SJCRH30 (cell line): ENCODE measurements around the gene TSPYL6. TPM values are rescaled to one million over a fixed set of nuclear protein-coding genes. Genes with fewer than 3 reads are reported as not detected.
"Not testable (repeated sequence)": the region's sequence is repeated elsewhere in the genome, so short reads cannot be mapped to it uniquely, and the experiment has no call there.

Experiments
- DNase-seq, 2 experiments: peaks; one replicate each; pipeline ENCODE4 v3.0.0-alpha.2; 2015 to 2020
- H3K27ac ChIP-seq: fragments of 250-450 bp; sonication (Bioruptor Pico); 2 replicates; pipeline ENCODE4 v1.5.1; 2020; ENCODE audit warnings: mild to moderate bottlenecking, moderate library complexity
- H3K27me3 ChIP-seq: fragments of 250-450 bp; sonication (Bioruptor Pico); 2 replicates; pipeline ENCODE4 v1.5.1; 2020; ENCODE audit warnings: mild to moderate bottlenecking, moderate library complexity
- H3K36me3 ChIP-seq: fragments of 250-450 bp; sonication (Bioruptor Pico); 2 replicates; pipeline ENCODE4 v1.5.1; 2020; ENCODE audit warnings: mild to moderate bottlenecking, moderate library complexity
- H3K4me1 ChIP-seq: fragments of 250-450 bp; sonication (Bioruptor Pico); 2 replicates; pipeline ENCODE4 v1.5.1; 2020; ENCODE audit warnings: mild to moderate bottlenecking, moderate library complexity
- H3K4me3 ChIP-seq: fragments of 250-450 bp; sonication (Bioruptor Pico); 2 replicates; pipeline ENCODE4 v1.5.1; 2020; ENCODE audit warnings: mild to moderate bottlenecking, moderate library complexity
- H3K9me3 ChIP-seq: fragments of 250-450 bp; sonication (Bioruptor Pico); replicated peaks from 2 replicates; pipeline ENCODE4 v1.5.1; 2020; ENCODE audit warnings: mild to moderate bottlenecking, moderate library complexity
- total RNA-seq: library from RNA; depleted of rRNA; stranded (reverse); fragments of >200 nt; shearing (Covaris generic); gene quantifications from 2 replicates; pipeline ENCODE4 v1.2.3, GENCODE V29; 2014; rRNA removed

TSPYL6 gene
- 0.03 and 0.10 TPM in 2 replicates for total RNA-seq

DNA sequence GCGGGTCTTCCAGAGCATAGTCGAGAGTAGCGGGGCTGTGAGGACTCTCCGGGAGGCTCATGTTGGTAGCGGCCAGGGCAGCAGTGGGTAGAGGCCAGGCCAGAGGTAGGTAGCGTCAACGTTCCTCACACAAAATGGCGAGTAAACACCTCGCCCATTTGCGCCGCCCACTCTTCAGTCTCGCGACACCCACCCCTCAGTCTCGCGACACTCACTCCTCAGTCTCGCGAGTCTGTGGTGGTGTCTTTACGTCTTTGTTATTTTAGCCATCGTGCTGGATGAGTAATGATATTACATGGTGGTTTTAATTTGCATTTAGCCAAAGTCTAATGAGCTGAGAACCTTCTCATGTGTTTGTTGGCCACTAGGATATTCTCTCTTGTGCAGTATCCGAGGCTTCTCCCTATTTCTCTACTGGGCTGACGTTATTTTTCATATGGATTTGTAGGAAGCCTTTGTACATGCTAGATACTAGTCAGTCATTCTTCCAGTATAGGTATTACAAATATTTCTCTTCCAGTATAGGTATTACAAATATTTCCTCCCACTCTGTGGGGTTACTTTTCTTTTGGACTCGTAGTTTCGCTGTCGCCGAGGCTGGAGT lies at the start of gene TSPYL6:
Gene TSPYL6, minus strand, starts transcription at position 139 of the 604 bp plus-strand sequence. Its CDS starts 78 bp downstream, at position 61.
- no peaks in the 10 kb centered on the region for H3K27me3 ChIP-seq
- no peaks in the 10 kb centered on the region for H3K9me3 ChIP-seq
- no peaks in the 10 kb centered on the region for H3K36me3 ChIP-seq
- H3K27ac ChIP-seq = no peak within 1 kb of the TSS
- no peak within 1 kb of the TSS for H3K4me3 ChIP-seq
- DNase-seq = no peak
- H3K4me1 ChIP-seq = no peaks in the 10 kb centered on the region; the same call in 1 of the 2 replicates

DNA sequence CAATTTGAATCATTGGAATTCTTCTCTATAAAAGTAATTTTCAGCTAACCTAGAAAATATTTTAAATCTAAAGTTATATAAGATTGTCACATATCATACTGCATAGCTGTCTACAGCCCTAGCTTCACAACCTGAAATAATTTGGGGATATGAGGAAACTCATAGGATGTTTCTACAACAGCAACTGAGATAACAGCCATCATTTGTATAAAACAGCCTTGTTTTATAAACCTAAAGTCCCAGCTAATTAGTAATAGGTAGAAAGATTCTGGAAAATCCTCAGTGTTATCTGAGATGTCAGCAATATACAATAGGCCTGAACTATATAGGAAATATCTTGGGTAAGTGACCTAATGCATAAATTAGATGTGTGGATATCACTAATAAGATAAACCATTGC lies 47.6 kb upstream of the TSPYL6 start:
- H3K27me3 ChIP-seq = no peaks in the 10 kb centered on the region
- no peaks in the 10 kb centered on the region for H3K36me3 ChIP-seq
- H3K4me3 ChIP-seq = no peak overlapping the region
- no peak overlapping the region for H3K27ac ChIP-seq
- no peak for DNase-seq
- H3K4me1 ChIP-seq = peaks cover 6% of the 10 kb centered on the region
- no peaks in the 10 kb centered on the region for H3K9me3 ChIP-seq

DNA sequence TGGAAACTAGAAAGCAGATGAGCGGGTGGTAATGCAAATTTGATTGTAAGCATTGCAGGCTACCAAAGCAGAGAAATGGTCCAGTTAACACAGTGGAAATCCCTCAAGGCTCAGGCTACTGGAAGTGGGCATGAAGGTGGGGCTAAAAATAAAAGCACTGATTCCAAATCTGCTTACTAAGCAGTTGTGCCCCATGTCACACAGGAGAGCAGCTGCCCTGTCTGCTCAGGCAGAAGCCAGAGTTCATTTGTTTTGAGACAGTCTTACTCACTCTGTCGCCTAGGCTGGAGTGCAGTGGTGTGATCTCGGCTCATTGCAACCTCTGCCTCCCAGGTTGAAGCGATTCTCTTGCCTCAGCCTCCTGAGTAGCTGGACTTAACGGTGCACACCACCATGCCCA lies 42.5 kb upstream of the TSPYL6 start:
- H3K9me3 ChIP-seq = no peaks in the 10 kb centered on the region
- no peaks in the 10 kb centered on the region for H3K27me3 ChIP-seq
- H3K4me3 ChIP-seq = no peak overlapping the region
- peaks cover 24% of the 10 kb centered on the region for H3K4me1 ChIP-seq
- peak; percentile 59 to 74 for DNase-seq
- H3K27ac ChIP-seq = 0 out of 2 replicates have a peak overlapping the region, but pooled peaks have one; percentile 3
- H3K36me3 ChIP-seq = no peaks in the 10 kb centered on the region

DNA sequence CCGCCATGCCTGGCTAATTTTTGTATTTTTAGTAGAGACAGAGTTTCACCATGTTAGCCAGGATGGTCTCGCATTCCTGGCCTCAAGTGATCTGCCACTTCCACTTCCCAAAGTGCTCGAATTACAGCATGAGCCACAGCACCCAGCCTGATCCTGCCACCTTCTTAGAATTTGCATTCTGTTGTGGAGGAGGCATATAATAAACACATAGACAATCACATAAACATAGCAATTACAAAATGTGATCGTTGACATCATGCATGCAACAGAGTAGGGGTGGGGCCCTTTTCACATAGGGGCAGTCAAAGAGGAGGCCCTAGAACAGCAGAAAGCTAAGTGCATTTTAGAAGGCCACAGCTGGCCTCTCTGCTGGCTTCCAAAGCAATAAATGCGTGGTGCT lies 39.9 kb upstream of the TSPYL6 start:
- H3K4me3 ChIP-seq = no peak overlapping the region
- no peaks in the 10 kb centered on the region for H3K9me3 ChIP-seq
- H3K27me3 ChIP-seq = no peaks in the 10 kb centered on the region
- peak; percentile 45 to 70 for DNase-seq
- peaks cover 26% of the 10 kb centered on the region for H3K4me1 ChIP-seq
- H3K27ac ChIP-seq = no peak overlapping the region
- H3K36me3 ChIP-seq = no peaks in the 10 kb centered on the region

DNA sequence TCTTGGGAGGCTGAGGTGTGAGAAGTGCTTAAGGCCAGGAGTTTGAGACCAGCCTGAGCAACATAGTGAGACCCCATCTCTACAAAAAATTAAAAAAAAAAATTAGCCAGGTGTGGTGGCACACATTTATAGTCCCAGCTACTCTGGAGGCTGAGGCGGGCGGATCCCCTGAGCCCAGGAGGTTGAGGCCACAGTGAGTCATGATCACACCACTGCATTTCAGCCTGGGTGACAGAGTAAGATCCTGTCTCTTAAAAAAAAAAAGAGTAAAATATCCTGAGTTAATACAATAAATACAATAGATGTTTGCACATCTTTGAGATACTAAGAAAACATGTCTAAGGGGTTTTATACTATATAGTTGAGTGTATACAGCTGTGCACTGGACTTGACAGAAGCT lies 38.6 kb upstream of the TSPYL6 start:
- H3K4me3 ChIP-seq, H3K9me3 ChIP-seq, H3K27ac ChIP-seq, H3K36me3 ChIP-seq, H3K27me3 ChIP-seq, DNase-seq: not testable (repeated sequence)
- peaks cover 30% of the 10 kb centered on the region for H3K4me1 ChIP-seq

DNA sequence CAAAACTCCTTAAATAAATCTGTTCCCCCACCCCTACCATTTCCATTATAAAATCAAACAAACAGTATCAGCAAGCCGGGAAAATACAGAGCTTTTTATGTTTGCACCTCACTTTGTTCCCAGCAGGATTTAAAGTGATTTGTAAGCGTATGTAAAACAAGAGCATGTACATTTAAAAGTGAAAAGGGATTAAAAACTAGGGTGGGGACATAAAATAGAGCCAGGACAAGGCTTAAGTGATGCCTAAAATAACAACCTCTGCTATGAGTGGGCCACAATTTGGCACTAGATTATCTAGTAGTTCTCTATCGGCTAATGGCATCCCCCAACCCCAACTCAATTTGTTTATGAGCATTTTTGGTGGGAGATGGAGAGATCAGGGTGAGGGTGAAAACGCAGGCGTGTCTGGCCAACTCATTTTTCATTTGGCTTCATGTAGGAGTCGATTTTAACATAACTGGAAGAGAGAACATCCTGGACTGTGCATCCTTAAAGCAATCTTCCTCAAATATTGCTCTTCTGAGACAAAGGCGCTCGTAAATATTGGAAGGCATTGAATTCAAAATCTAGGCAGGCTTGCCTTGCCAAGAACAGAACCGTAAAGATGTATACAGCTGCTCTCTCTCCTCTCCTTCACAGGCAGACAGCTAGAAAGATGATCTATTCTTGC lies 34.5 kb upstream of the TSPYL6 start:
- no peak for DNase-seq
- Histone ChIP-seq H3K4me1 (peaks cover 9% of the 10 kb centered on the region), H3K9me3 (no peaks in the 10 kb centered on the region), H3K27ac (no peak overlapping the region), H3K27me3 (no peaks in the 10 kb centered on the region), H3K36me3 (no peaks in the 10 kb centered on the region), H3K4me3 (no peak overlapping the region)

DNA sequence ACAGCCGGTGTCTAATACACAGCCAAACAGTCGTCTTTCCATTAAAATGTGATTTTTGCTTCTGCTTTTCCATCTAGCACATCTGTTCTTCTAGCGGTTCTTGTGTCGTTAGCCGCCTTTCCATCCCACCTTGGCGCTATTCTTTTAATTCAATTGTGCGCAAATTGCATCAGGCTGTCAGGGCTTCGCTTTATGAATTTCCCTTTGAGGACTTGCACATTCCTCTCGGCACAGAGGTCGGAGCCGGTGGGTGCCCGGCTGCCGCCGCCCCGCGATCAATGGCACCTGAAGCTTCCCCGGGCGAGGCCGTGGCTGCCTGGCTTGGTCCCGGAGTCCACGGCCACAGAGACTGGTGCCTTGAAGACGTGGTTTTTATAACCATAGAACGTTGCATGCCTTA lies 33.9 kb upstream of the TSPYL6 start:
- Histone ChIP-seq H3K4me3 (no peak overlapping the region), H3K27ac (no peak overlapping the region), H3K4me1 (peaks cover 6% of the 10 kb centered on the region; the same call in 1 of the 2 replicates), H3K27me3 (no peaks in the 10 kb centered on the region), H3K9me3 (no peaks in the 10 kb centered on the region), H3K36me3 (no peaks in the 10 kb centered on the region)
- DNase-seq = no peak

DNA sequence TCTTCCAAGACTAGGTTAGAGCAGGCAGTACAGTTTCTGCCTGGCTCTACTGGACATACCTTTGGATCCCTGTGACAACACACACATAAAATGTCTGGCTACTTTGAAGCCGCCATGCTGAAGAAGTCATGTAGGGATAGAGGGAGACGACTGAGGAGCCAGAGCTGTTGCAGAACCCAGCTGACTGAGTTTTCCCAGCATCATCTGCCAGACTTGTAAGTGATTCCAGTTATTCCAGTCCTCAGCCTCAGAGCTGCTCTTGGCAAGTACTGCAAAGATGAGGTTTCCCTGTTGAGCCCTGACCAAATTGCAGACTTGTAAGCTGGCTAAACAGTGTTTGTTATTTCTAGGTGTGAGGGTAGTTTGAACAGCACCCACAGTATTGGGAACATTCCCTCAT lies 31.5 kb upstream of the TSPYL6 start:
- no peak for DNase-seq
- Histone ChIP-seq H3K27ac (no peak overlapping the region), H3K27me3 (no peaks in the 10 kb centered on the region), H3K9me3 (no peaks in the 10 kb centered on the region), H3K4me1 (peaks cover 6% of the 10 kb centered on the region; the same call in 1 of the 2 replicates), H3K36me3 (no peaks in the 10 kb centered on the region), H3K4me3 (no peak overlapping the region)

DNA sequence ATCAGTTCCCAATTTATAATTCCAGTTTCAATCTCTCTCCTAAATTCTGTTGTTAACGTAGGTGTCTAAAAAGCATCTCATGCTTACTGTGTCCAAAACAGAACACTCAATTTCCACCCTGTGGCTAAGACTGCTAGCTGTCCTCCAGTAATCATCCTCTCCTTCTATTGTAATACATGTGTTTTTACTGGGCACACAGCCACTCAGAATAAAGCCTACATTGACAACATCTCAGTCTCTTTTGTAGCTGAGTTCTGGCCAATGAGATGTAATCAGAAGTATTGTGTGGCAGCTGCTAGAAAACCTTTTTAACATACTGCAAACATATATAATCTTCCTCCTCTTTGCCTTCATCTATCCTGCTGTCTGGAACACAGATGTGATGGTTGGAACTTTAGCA lies 29.4 kb upstream of the TSPYL6 start:
- Histone ChIP-seq H3K4me3 (no peak overlapping the region), H3K9me3 (no peaks in the 10 kb centered on the region), H3K27me3 (no peaks in the 10 kb centered on the region), H3K36me3 (no peaks in the 10 kb centered on the region), H3K4me1 (no peaks in the 10 kb centered on the region), H3K27ac (no peak overlapping the region)
- no peak for DNase-seq

DNA sequence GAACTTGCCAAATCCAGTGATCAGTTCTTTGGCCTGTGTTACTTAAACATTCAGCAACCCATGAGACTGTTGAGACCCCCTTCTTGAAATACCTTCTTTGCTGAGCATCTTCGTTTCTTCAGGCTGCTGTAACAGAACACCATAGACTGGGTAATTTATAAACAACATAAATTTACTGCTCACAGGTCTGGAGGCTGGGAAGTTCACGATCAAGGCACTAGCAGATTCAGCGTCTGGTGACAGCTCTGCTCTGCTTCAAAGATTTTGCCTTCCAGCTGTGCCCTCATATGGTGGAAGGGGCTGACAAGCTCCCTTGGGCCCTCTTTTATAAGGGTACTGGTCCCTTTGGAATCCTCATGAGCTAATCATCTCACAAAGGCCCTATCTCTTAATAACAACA lies 28.8 kb upstream of the TSPYL6 start:
- H3K4me3 ChIP-seq = no peak overlapping the region
- H3K36me3 ChIP-seq = no peaks in the 10 kb centered on the region
- H3K9me3 ChIP-seq = no peaks in the 10 kb centered on the region
- H3K27me3 ChIP-seq = no peaks in the 10 kb centered on the region
- H3K27ac ChIP-seq = no peak overlapping the region
- no peaks in the 10 kb centered on the region for H3K4me1 ChIP-seq
- DNase-seq = no peak

DNA sequence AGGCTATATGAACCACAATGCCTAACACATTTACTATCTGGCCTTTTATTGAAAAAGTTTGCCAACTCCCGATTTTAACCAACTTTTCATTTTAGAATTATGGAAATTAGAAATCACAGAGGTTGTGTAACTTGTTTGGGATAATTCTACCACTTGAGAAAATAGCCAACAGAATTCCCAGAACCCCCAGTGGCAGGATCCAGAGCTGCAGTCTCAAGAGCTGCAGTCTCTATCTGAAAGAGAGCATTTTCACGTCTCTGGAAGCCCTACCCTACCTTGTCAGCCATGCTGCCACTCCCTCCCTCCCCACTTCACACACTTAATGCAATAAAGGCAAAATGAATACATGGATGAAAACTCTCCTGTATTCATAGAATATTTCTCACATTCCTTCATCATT lies 23.4 kb upstream of the TSPYL6 start:
- Histone ChIP-seq H3K27me3 (no peaks in the 10 kb centered on the region), H3K4me1 (peaks cover 12% of the 10 kb centered on the region), H3K9me3 (no peaks in the 10 kb centered on the region), H3K27ac (no peak overlapping the region), H3K4me3 (no peak overlapping the region), H3K36me3 (no peaks in the 10 kb centered on the region)
- DNase-seq = no peak

DNA sequence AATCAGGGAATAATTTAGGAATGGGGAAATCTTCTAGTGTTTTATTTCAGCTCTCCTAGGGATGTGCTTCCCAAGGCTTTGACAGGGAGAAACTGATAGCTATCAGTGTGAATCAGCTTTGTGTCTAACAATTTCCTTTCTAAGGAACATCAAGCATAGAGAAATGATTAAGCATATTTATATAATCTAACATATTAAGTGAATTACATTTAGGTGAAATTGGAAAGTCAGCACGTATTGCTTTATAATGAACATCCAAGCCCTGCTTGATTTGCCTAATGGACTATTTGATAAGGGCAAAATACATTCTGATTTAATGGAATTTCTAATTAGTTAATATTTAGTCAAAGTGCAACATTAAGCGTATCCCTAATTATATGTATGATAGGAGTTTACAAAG lies 19.5 kb upstream of the TSPYL6 start:
- no peak overlapping the region for H3K4me3 ChIP-seq
- H3K36me3 ChIP-seq = no peaks in the 10 kb centered on the region
- H3K27me3 ChIP-seq = no peaks in the 10 kb centered on the region
- peak overlapping the region; percentile 62 for H3K27ac ChIP-seq
- DNase-seq = no peak
- H3K4me1 ChIP-seq = peaks cover 15% of the 10 kb centered on the region
- peaks cover 5% of the 10 kb centered on the region; the same call in 1 of the 2 replicates for H3K9me3 ChIP-seq

DNA sequence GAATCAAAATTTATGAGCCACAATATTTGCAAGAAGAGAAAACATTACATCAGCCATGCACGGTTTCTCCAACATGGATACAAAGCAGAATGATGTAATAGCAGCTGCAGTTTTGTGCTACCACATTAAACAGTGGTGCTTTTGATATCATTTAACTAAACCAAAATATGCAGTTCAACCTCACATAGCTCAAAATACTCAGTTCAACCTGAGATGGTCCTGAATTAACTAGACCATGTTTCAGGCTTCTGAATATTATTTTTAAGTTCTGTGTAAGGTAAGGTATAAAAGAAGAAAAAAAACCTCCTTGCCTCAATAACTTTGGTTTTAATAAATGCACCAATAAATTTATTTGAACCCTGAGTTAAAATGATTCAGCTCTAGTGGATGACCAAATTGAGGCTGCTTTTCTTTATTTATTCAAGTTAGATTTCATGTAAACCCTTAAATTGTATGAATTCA lies 18.8 kb upstream of the TSPYL6 start:
- peaks cover 5% of the 10 kb centered on the region; the same call in 1 of the 2 replicates for H3K9me3 ChIP-seq
- H3K36me3 ChIP-seq = no peaks in the 10 kb centered on the region
- H3K4me3 ChIP-seq = peak overlapping the region; percentile 15; the same call in 1 of the 2 replicates
- peak overlapping the region; percentile 62 for H3K27ac ChIP-seq
- H3K27me3 ChIP-seq = no peaks in the 10 kb centered on the region
- DNase-seq = peak; percentile 38 to 77
- peaks cover 15% of the 10 kb centered on the region for H3K4me1 ChIP-seq

DNA sequence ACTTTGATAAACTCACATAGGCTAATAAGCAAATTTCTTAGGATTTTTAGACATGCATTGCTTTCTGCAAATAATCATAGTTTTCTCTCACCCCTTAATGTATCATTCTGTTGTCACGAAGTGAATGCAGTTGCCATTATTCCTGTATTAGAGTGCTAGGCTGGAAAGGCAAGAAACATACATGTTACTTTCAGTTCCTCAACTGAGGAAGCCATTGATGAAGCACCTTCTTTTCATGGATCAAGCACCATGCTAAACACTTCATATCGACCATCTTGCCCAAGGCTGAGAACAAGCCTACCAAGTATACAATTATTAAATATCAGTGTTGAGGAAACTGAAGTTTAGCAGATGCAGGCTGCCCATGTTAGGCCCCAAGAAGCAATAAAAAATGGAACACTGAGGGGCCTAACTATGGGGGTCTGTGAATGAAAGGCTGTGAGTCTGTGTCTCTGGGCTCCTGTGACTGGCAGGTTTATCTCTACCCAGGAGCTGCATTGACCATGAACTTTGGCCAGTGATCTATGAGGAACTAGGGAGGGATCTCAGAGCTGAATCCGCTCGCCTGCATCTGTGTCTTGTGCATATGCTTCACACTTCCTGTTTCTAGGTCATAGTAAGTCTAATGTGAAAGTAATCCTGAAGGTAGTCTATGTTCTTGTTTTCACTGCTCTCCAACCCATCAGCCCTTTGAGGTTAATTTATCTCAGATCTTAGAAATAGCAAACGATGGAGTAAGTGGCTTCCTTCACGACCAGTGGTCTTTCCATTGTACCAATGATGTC lies 16.0 kb upstream of the TSPYL6 start:
- no peak for DNase-seq
- Histone ChIP-seq H3K27me3 (no peaks in the 10 kb centered on the region), H3K9me3 (peaks cover 5% of the 10 kb centered on the region; the same call in 1 of the 2 replicates), H3K4me3 (no peak overlapping the region), H3K36me3 (no peaks in the 10 kb centered on the region), H3K4me1 (peaks cover 15% of the 10 kb centered on the region), H3K27ac (no peak overlapping the region)

DNA sequence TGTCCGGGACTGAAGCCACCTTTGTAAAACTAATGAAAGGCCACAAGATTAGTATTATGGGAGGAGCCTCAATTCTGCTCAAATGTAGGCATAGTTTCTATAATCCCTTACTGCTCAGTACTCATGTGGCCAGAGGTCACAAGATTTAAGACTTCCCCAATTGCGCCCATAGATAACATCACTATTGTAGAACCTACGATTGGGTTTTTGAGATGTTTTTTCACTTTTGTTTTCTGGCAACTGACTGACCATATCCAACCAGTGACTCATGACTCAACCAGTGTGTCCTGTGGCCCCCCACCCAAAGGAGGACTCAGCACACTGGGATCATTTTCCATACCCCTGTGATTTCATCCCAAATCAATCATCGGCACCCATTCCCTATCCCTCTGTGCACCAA lies 15.2 kb upstream of the TSPYL6 start:
- peaks cover 5% of the 10 kb centered on the region; the same call in 1 of the 2 replicates for H3K9me3 ChIP-seq
- H3K4me1 ChIP-seq = peaks cover 15% of the 10 kb centered on the region
- H3K4me3 ChIP-seq = no peak overlapping the region
- H3K27me3 ChIP-seq = no peaks in the 10 kb centered on the region
- DNase-seq = no peak
- H3K27ac ChIP-seq = no peak overlapping the region
- H3K36me3 ChIP-seq = no peaks in the 10 kb centered on the region
